Astrocyte (in vitro differentiated cells and primary cell): ENCODE data around the gene ZKSCAN3. TPM values are rescaled to one million over a fixed set of nuclear protein-coding genes. Genes with fewer than 3 reads are reported as not detected.

ENCODE experiments used
- DNase-seq: peaks from one replicate; pipeline ENCODE4 v3.0.0-alpha.2; 2010; ENCODE audit warnings: low read depth
- FAIRE-seq: peaks from 2 replicates; lab custom pipeline; 2011; peaks lifted over from hg19 to GRCh38; lab: Jason Lieb, UNC
- H2AFZ ChIP-seq: 2 replicates; pipeline ENCODE4 v1.6.0; 2012; ENCODE audit warnings: low read depth, low read length, inconsistent platforms
- H3K27ac ChIP-seq: 2 replicates; pipeline ENCODE4 v1.5.1; 2011; ENCODE audit warnings: low read depth, low read length, inconsistent platforms
- H3K27me3 ChIP-seq: 2 replicates; pipeline ENCODE4 v1.6.0; 2011; ENCODE audit warnings: low read length, inconsistent platforms; ENCODE audit not compliant: insufficient read depth
- H3K36me3 ChIP-seq: 2 replicates; pipeline ENCODE4 v1.5.1; 2011; ENCODE audit warnings: low read length, inconsistent platforms; ENCODE audit not compliant: insufficient read depth
- H3K4me1 ChIP-seq: 2 replicates; pipeline ENCODE4 v1.5.1; 2011; ENCODE audit warnings: low read length, inconsistent platforms; ENCODE audit not compliant: insufficient read depth
- H3K4me2 ChIP-seq: 2 replicates; pipeline ENCODE4 v1.6.0; 2012; ENCODE audit warnings: low read length, inconsistent platforms
- H3K4me3 ChIP-seq: 2 replicates; pipeline ENCODE4 v1.5.1; 2011; ENCODE audit warnings: low read depth, mild to moderate bottlenecking, low read length, inconsistent platforms; ENCODE audit not compliant: insufficient read depth
- H3K79me2 ChIP-seq: 2 replicates; pipeline ENCODE4 v1.6.0; 2012; ENCODE audit warnings: mild to moderate bottlenecking, low read length, inconsistent platforms; ENCODE audit not compliant: insufficient read depth
- H3K9ac ChIP-seq: 2 replicates; pipeline ENCODE4 v1.6.0; 2012; ENCODE audit warnings: mild to moderate bottlenecking, low read length, inconsistent platforms
- H3K9me3 ChIP-seq: 2 replicates; pipeline ENCODE4 v1.5.1; 2012; ENCODE audit warnings: low read depth, mild to moderate bottlenecking, low read length, inconsistent platforms; ENCODE audit not compliant: insufficient read depth
- H4K20me1 ChIP-seq: 2 replicates; pipeline ENCODE4 v1.6.0; 2012; ENCODE audit warnings: low read length, inconsistent platforms; ENCODE audit not compliant: insufficient read depth
- H3K27ac Mint-ChIP-seq: one replicate; pipeline ENCODE4 v1.8.0; 2021; ENCODE audit warnings: mild to moderate bottlenecking, mixed read lengths; ENCODE audit not compliant: unreplicated experiment
- H3K27me3 Mint-ChIP-seq: one replicate; pipeline ENCODE4 v1.8.0; 2021; ENCODE audit warnings: low read depth, mixed read lengths; ENCODE audit not compliant: unreplicated experiment
- H3K36me3 Mint-ChIP-seq: one replicate; pipeline ENCODE4 v1.8.0; 2021; ENCODE audit warnings: low read depth, mixed read lengths; ENCODE audit not compliant: unreplicated experiment
- H3K4me1 Mint-ChIP-seq: one replicate; pipeline ENCODE4 v1.8.0; 2021; ENCODE audit warnings: low read depth, mixed read lengths; ENCODE audit not compliant: unreplicated experiment
- H3K4me3 Mint-ChIP-seq: one replicate; pipeline ENCODE4 v1.8.0; 2021; ENCODE audit warnings: mild to moderate bottlenecking, moderate library complexity, mixed read lengths; ENCODE audit not compliant: unreplicated experiment
- H3K9me3 Mint-ChIP-seq: one replicate; pipeline ENCODE4 v1.8.0; 2021; ENCODE audit warnings: mild to moderate bottlenecking, mixed read lengths; ENCODE audit not compliant: unreplicated experiment
- CTCF ChIP-seq: IDR thresholded peaks from 2 replicates; pipeline ENCODE4 v1.5.1; 2011; ENCODE audit warnings: low read depth, mild to moderate bottlenecking, inconsistent platforms, low read length, moderate library complexity; ENCODE audit not compliant: insufficient read depth
- EZH2 ChIP-seq: IDR thresholded peaks from 2 replicates; pipeline ENCODE4 v1.6.1; 2012; ENCODE audit warnings: mild to moderate bottlenecking, low read length, inconsistent platforms; ENCODE audit not compliant: insufficient read depth
- total RNA-seq: library from RNA; stranded (reverse); gene quantifications from 2 replicates; pipeline ENCODE4 v1.2.1, GENCODE V29; 2021

ZKSCAN3 gene
- total RNA-seq, 1 donor from 2014 or later = 8.0 TPM

GRCh38 chr6:28383235-28384142 is 33.7 kb downstream of the ZKSCAN3 start:
- Histone ChIP-seq H3K27ac (peak overlapping the region; percentile 65), H3K36me3 (peaks cover 18% of the 10 kb centered on the region)

GRCh38 chr6:28384143-28384533 is 34.4 kb downstream of the ZKSCAN3 start:
- Histone ChIP-seq H3K27me3 (no peaks in the 10 kb centered on the region), H3K4me1 (no peaks in the 10 kb centered on the region), H3K27ac (no peak overlapping the region), H3K4me2 (no peak overlapping the region), H3K79me2 (peaks cover 8% of the 10 kb centered on the region), H4K20me1 (no peaks in the 10 kb centered on the region), H3K9ac (no peak overlapping the region), H3K9me3 (no peaks in the 10 kb centered on the region), H3K4me3 (no peak overlapping the region), H2AFZ (no peak overlapping the region), H3K36me3 (peaks cover 20% of the 10 kb centered on the region)
- DNase-seq (no peak), FAIRE-seq (no peak)
- H3K4me1 Mint-ChIP-seq = peaks cover 9% of the 10 kb centered on the region
- H3K27ac Mint-ChIP-seq = no peak overlapping the region
- peak overlapping the region; percentile 2 for H3K4me3 Mint-ChIP-seq
- H3K36me3 Mint-ChIP-seq = peaks cover 23% of the 10 kb centered on the region
- peaks cover 3% of the 10 kb centered on the region for H3K9me3 Mint-ChIP-seq
- no peaks in the 10 kb centered on the region for H3K27me3 Mint-ChIP-seq
- TF ChIP-seq CTCF (no peak), EZH2 (no peak)

More at GRCh38 chr6:28383235-28384142, 33.7 kb downstream of the ZKSCAN3 start:
- TF ChIP-seq EZH2 (no peak), CTCF (peak; percentile 47)
- Mint-ChIP-seq H3K27me3 (no peaks in the 10 kb centered on the region), H3K36me3 (peaks cover 20% of the 10 kb centered on the region), H3K4me3 (peak overlapping the region; percentile 86), H3K27ac (peak overlapping the region; percentile 88), H3K9me3 (peaks cover 3% of the 10 kb centered on the region), H3K4me1 (peaks cover 9% of the 10 kb centered on the region)
- peak overlapping the region; percentile 77 for H2AFZ ChIP-seq
- no peaks in the 10 kb centered on the region for H4K20me1 ChIP-seq
- H3K4me3 ChIP-seq = peak overlapping the region; percentile 59
- DNase-seq (peak; percentile 76), FAIRE-seq (no peak)
- peaks cover 5% of the 10 kb centered on the region for H3K79me2 ChIP-seq
- H3K4me1 ChIP-seq = no peaks in the 10 kb centered on the region
- no peaks in the 10 kb centered on the region for H3K27me3 ChIP-seq
- H3K4me2 ChIP-seq = peak overlapping the region; percentile 86
- H3K9me3 ChIP-seq = no peaks in the 10 kb centered on the region
- peak overlapping the region; percentile 80 for H3K9ac ChIP-seq

- peaks cover 19% of the 10 kb centered on the region for H4K20me1 ChIP-seq
- no peak for DNase-seq
- no peaks in the 10 kb centered on the region for H3K27me3 Mint-ChIP-seq
- peaks cover 37% of the 10 kb centered on the region for H3K36me3 ChIP-seq
- peaks cover 9% of the 10 kb centered on the region for H3K9me3 Mint-ChIP-seq
- no peak overlapping the region for H3K4me3 Mint-ChIP-seq
- no peaks in the 10 kb centered on the region for H3K27me3 ChIP-seq
- H3K79me2 ChIP-seq = peaks cover 35% of the 10 kb centered on the region
- H3K4me2 ChIP-seq = no peak overlapping the region
- H3K4me1 ChIP-seq = no peaks in the 10 kb centered on the region
- no peaks in the 10 kb centered on the region for H3K4me1 Mint-ChIP-seq
- no peak overlapping the region for H2AFZ ChIP-seq
- peaks cover 33% of the 10 kb centered on the region for H3K36me3 Mint-ChIP-seq
- no peak for FAIRE-seq
- H3K27ac ChIP-seq = no peak overlapping the region
- TF ChIP-seq EZH2 (no peak), CTCF (no peak)
- peaks cover 9% of the 10 kb centered on the region for H3K9me3 ChIP-seq
- H3K9ac ChIP-seq = no peak overlapping the region
- no peak overlapping the region for H3K27ac Mint-ChIP-seq
- no peak overlapping the region for H3K4me3 ChIP-seq
These were observed 40.9 kb downstream of the ZKSCAN3 start for GRCh38 chr6:28390688-28391087.
